GM12878 (cell line): ENCODE data around the gene H2AZ2. TPM values are rescaled to one million over a fixed set of nuclear protein-coding genes. Genes with fewer than 3 reads are reported as not detected.

ENCODE experiments used
- ATAC-seq: fragments of 200-7000 bp; cut with Tn5 transposase; 3 replicates; pipeline ENCODE4 v1.9.1; 2020; ENCODE audit warnings: mild to moderate bottlenecking, moderate library complexity
- BruUV-seq: library from RNA; stranded (reverse); fragments of 400-500 nt; replicated peaks from 2 replicates; lab custom pipeline; 2021; lab: Mats Ljungman, UMichigan
- CTCF ChIA-PET: fragments of 300-600 bp; sonication (Branson Sonifier 250); formaldehyde crosslinking; extraction: SDS; loops from one replicate; lab custom pipeline; 2021; ENCODE audit warnings: inconsistent platforms; lab: Yijun Ruan, JAX
- POLR2A ChIA-PET: fragments of 350-600 bp; formaldehyde crosslinking; extraction: SDS; loops from one replicate; lab custom pipeline; 2021; ENCODE audit warnings: inconsistent platforms; lab: Charles Lee
- RAD21 ChIA-PET: fragments of 300-600 bp; sonication (Branson Sonifier 250); formaldehyde crosslinking; loops from one replicate; lab custom pipeline; 2023; ENCODE audit warnings: antibody characterized with exemption; ENCODE audit not compliant: unreplicated experiment; lab: Charles Lee
- SMC1A ChIA-PET: fragments of 300-600 bp; sonication (Branson Sonifier 250); formaldehyde crosslinking; loops from one replicate; lab custom pipeline; 2023; ENCODE audit not compliant: unreplicated experiment, uncharacterized antibody; lab: Charles Lee
- DNase-seq: peaks from one replicate; pipeline ENCODE4 v3.0.0-alpha.2; 2011; ENCODE audit warnings: low read depth, low spot score
- FAIRE-seq: peaks from 3 replicates; lab custom pipeline; 2011; peaks lifted over from hg19 to GRCh38; lab: Jason Lieb, UNC
- H2AFZ ChIP-seq: 2 replicates; pipeline ENCODE4 v1.6.0; 2011; ENCODE audit warnings: low read depth, low read length, control low read depth; ENCODE audit not compliant: control insufficient read depth
- H3K27ac ChIP-seq: 2 replicates; pipeline ENCODE4 v1.5.1; 2011; ENCODE audit warnings: control low read depth; ENCODE audit not compliant: control insufficient read depth, insufficient read depth
- H3K27me3 ChIP-seq, 2 experiments: replicated peaks in 1 of 2; 2 replicates each; pipeline versions ENCODE4 v1.6.0 to v1.6.1; 2011; ENCODE audit warnings: low read length in 1 of 2; ENCODE audit not compliant: control insufficient read depth in 2 of 2, insufficient read depth in 2 of 2
- H3K36me3 ChIP-seq, 2 experiments: 2 replicates each; pipeline ENCODE4 v1.5.1; 2011; ENCODE audit warnings: low read length in 1 of 2; ENCODE audit not compliant: control insufficient read depth in 2 of 2, insufficient read depth in 2 of 2
- H3K4me1 ChIP-seq: 2 replicates; pipeline ENCODE4 v1.6.1; 2011; ENCODE audit warnings: mild to moderate bottlenecking, low read length, moderate library complexity, mixed read lengths; ENCODE audit not compliant: control insufficient read depth, insufficient read depth
- H3K4me2 ChIP-seq: 2 replicates; pipeline ENCODE4 v1.6.0; 2011; ENCODE audit warnings: control low read depth; ENCODE audit not compliant: control insufficient read depth, insufficient read depth
- H3K4me3 ChIP-seq: fragments of 200-600 bp; sonication (generic); 2 replicates; pipeline ENCODE4 v1.5.1; 2016
- H3K79me2 ChIP-seq: 2 replicates; pipeline ENCODE4 v1.6.0; 2011; ENCODE audit warnings: low read length; ENCODE audit not compliant: control insufficient read depth, insufficient read depth
- H3K9ac ChIP-seq: 2 replicates; pipeline ENCODE4 v1.8.0; 2011; ENCODE audit warnings: low read length, control low read depth, mixed read lengths; ENCODE audit not compliant: control insufficient read depth, insufficient read depth
- H3K9me3 ChIP-seq: replicated peaks from 3 replicates; pipeline ENCODE4 v1.5.1; 2011; ENCODE audit warnings: mild to moderate bottlenecking, low read length; ENCODE audit not compliant: control insufficient read depth, insufficient read depth
- H4K20me1 ChIP-seq: 2 replicates; pipeline ENCODE4 v1.6.0; 2011; ENCODE audit not compliant: control insufficient read depth, insufficient read depth
- CREM ChIP-seq: IDR thresholded peaks from 2 replicates; pipeline ENCODE4 v1.6.1; 2014; ENCODE audit warnings: antibody characterized with exemption, low read depth
- FOXM1 ChIP-seq: IDR thresholded peaks from 2 replicates; pipeline ENCODE4 v1.6.1; 2012; ENCODE audit warnings: low read depth, mild to moderate bottlenecking, inconsistent platforms, low read length, moderate library complexity
- KLF5 ChIP-seq: fragments of 450-650 bp; IDR thresholded peaks from 2 replicates; pipeline ENCODE4 v1.6.1; 2014; ENCODE audit warnings: mild to moderate bottlenecking; ENCODE audit not compliant: partially characterized antibody
- LARP7 ChIP-seq: fragments of 450-650 bp; IDR thresholded peaks from 2 replicates; pipeline ENCODE4 v1.6.1; 2017; ENCODE audit warnings: mild to moderate bottlenecking
- NFIC ChIP-seq: IDR thresholded peaks from 2 replicates; pipeline ENCODE4 v1.6.1; 2012; ENCODE audit warnings: low read depth, mild to moderate bottlenecking, inconsistent platforms, low read length, moderate library complexity
- PBX3 ChIP-seq: IDR thresholded peaks from 2 replicates; pipeline ENCODE4 v1.6.1; 2011; ENCODE audit warnings: mild to moderate bottlenecking, low read depth, low read length, moderate library complexity; ENCODE audit not compliant: insufficient replicate concordance
- RAD21 ChIP-seq: IDR thresholded peaks from 2 replicates; pipeline ENCODE4 v1.6.1; 2011; ENCODE audit warnings: mild to moderate bottlenecking, low read depth, low read length, moderate library complexity; ENCODE audit not compliant: insufficient read depth
- SMAD1 ChIP-seq: fragments of 450-650 bp; IDR thresholded peaks from 2 replicates; pipeline ENCODE4 v1.6.1; 2018; ENCODE audit warnings: mild to moderate bottlenecking, low read depth; ENCODE audit not compliant: partially characterized antibody
- WGBS: methylation state at CpG from one replicate; pipeline ENCODE4 v1.1.6; 2016; ENCODE audit warnings: low lambda C conversion rate; ENCODE audit not compliant: insufficient replicate concordance, insufficient coverage; ENCODE audit errors: missing lambda C conversion rate; 5-methylcytosine and 5-hydroxymethylcytosine counted together
- in situ Hi-C: fragments of 300-500 bp; cut with MboI; formaldehyde crosslinking; loops from 9 replicates; pipeline ENCODE4 v1.14.3; 2018; ENCODE audit warnings: mixed read lengths
- intact Hi-C: fragments of 100-400 bp; cut with micrococcal nuclease; formaldehyde crosslinking; loops from one replicate; pipeline ENCODE4 v1.14.2; 2022; ENCODE audit not compliant: unreplicated experiment
- polyA plus RNA-seq, 11 experiments: library from polyadenylated mRNA; depleted of rRNA in 4 of 11; unstranded in 6 of 11; stranded (reverse) in 5 of 11; fragments of >200 nt; fragmentation: Nextera tagmentation in 4 of 11; fragmentation: Illumina TruSeq in 1 of 11; extraction: Ambion mirVana in 4 of 11; extraction: Trizol in 1 of 11; gene quantifications; 1 replicate in 1 of 11; 2 replicates in 10 of 11; pipeline versions ENCODE4 v1.2.1 to v1.2.3, GENCODE V29; 2011 to 2016; ENCODE audit warnings: inconsistent platforms in 2 of 11, missing spikeins in 2 of 11, low read depth in 1 of 11
- total RNA-seq, 4 experiments: library from RNA; depleted of rRNA in 3 of 4; stranded (reverse); fragments of >200 nt in 3 of 4; fragmentation: Illumina TruSeq in 1 of 4; extraction: Trizol in 1 of 4; gene quantifications; 2 replicates each; pipeline versions ENCODE4 v1.2.1 to v1.2.3, GENCODE V29; 2013 to 2021

H2AZ2 gene
- total and polyA plus RNA-seq, 10 of the 15 experiments (the other 5 are each of a cell fraction or from before 2014, with no cell fraction given) = 118 to 366 (median 223) TPM

GRCh38 chr7:44793919-44794318, 54.0 kb downstream of the H2AZ2 start:
- DNase-seq (no peak), FAIRE-seq (no peak), ATAC-seq (no peak)
- peaks cover 1% of the 10 kb centered on the region for H3K4me1 ChIP-seq
- in situ Hi-C loops = no loop called here
- BruUV-seq = no TSS peak
- H4K20me1 ChIP-seq = peaks cover 7% of the 10 kb centered on the region
- WGBS = 94% methylated on average over 5 of the region's 5 CpGs
- no peak overlapping the region for H3K4me2 ChIP-seq
- no peak overlapping the region for H3K9ac ChIP-seq
- ChIA-PET CTCF (no interaction called here), POLR2A (interaction anchor here (1.1 to 1.4 kb wide), 4 partner anchors 44 to 154 kb away, joined by 3 to 9 read pairs (median 3); no protein-coding TSS in a partner anchor), RAD21 (no interaction called here), SMC1A (interaction anchor here (0.7 to 1.4 kb wide), 3 partner anchors 30 to 212 kb away, joined by 3 read pairs; partner anchors contain the start of gene TMED4)
- no peaks in the 10 kb centered on the region for H3K27me3 ChIP-seq
- H3K27ac ChIP-seq = no peak overlapping the region
- peaks cover 34% of the 10 kb centered on the region for H3K79me2 ChIP-seq
- H2AFZ ChIP-seq = no peak overlapping the region
- TF ChIP-seq SMAD1 (no peak), RAD21 (no peak), NFIC (no peak), CREM (no peak), FOXM1 (no peak), PBX3 (no peak), LARP7 (no peak), KLF5 (no peak)
- H3K36me3 ChIP-seq = peaks cover 0 to 8% of the 10 kb centered on the region in 2 experiments; a peak in 2 of 4 replicates
- H3K9me3 ChIP-seq = no peaks in the 10 kb centered on the region
- intact Hi-C loops = no loop called here
- no peak overlapping the region for H3K4me3 ChIP-seq
